Stimulated activated CD8-positive, alpha-beta memory T cell treated with anti-CD3 and anti-CD28 coated beads, Interleukin-2, amount 100 ng/mL, for 1 hour (primary cell): ENCODE data around the gene BET1L.
"Not testable (repeated sequence)": the region's sequence is repeated elsewhere in the genome, so short reads cannot be mapped to it uniquely, and the experiment has no call there.

Experiments used
- DNase-seq, 2 donors: peaks; one replicate each; pipeline ENCODE4 v3.0.0-alpha.2; 2020; ENCODE audit warnings: low read depth in 2 of 2

The BET1L gene

GRCh38 chr11:207208-207862 lies at the start of gene BET1L, which contains the start of gene RIC8A:
Gene BET1L, minus strand, starts transcription at chr11:207399. Its CDS starts 78 bp downstream, at chr11:207321.
Gene RIC8A, plus strand, starts transcription at chr11:207708. Its CDS starts 1,147 bp downstream, at chr11:208855.
- DNase-seq = peak; percentile 93

- DNase-seq = no peak
These were observed 48.6 kb upstream of the BET1L start for GRCh38 chr11:255816-256215.

GRCh38 chr11:255176-255575 lies 48.0 kb upstream of the BET1L start:
- DNase-seq = no peak

GRCh38 chr11:253886-254270 lies 46.7 kb upstream of the BET1L start:
- no peak for DNase-seq

- no peak for DNase-seq
These were observed 46.1 kb upstream of the BET1L start for GRCh38 chr11:253160-253885.

GRCh38 chr11:252666-253065 lies 45.5 kb upstream of the BET1L start:
- no peak for DNase-seq

- no peak for DNase-seq
These were observed 44.4 kb upstream of the BET1L start for GRCh38 chr11:251550-251949.

- DNase-seq = peak; percentile 68 to 73
These were observed 43.6 kb upstream of the BET1L start for GRCh38 chr11:250740-251299.

GRCh38 chr11:250274-250673 lies 43.1 kb upstream of the BET1L start:
- no peak for DNase-seq

GRCh38 chr11:249062-249461 lies 41.9 kb upstream of the BET1L start:
- DNase-seq = no peak

- no peak for DNase-seq
These were observed 37.2 kb upstream of the BET1L start for GRCh38 chr11:244376-244775.

- no peak for DNase-seq
These were observed 34.4 kb upstream of the BET1L start for GRCh38 chr11:241634-242033.

GRCh38 chr11:240315-240714 lies 33.1 kb upstream of the BET1L start:
- DNase-seq = no peak

- DNase-seq = not testable (repeated sequence)
These were observed 31.1 kb upstream of the BET1L start for GRCh38 chr11:238346-238745.

- peak; percentile 78 for DNase-seq
These were observed 29.9 kb upstream of the BET1L start, which contains the start of gene PSMD13 for GRCh38 chr11:236774-237767. Gene PSMD13, plus strand, starts transcription at chr11:236976. Its CDS starts 74 bp downstream, at chr11:237050.

- DNase-seq = peak; percentile 65 to 83
These were observed 29.0 kb upstream of the BET1L start, which contains the start of gene SIRT3 for GRCh38 chr11:235997-236773. Gene SIRT3, minus strand, starts transcription at chr11:236342. Its CDS starts 14 bp downstream, at chr11:236328.

- DNase-seq = peak in 1 of 2 donors; percentile 38
These were observed 28.4 kb upstream of the BET1L start for GRCh38 chr11:235609-235996.

- DNase-seq = no peak
These were observed 28.0 kb upstream of the BET1L start for GRCh38 chr11:235180-235579.

- DNase-seq = no peak
These were observed 25.8 kb upstream of the BET1L start for GRCh38 chr11:232783-233565.

GRCh38 chr11:230431-230830 lies 23.2 kb upstream of the BET1L start:
- no peak for DNase-seq
